SK-N-SH (cell line): ENCODE measurements around the gene TFPI2. TPM values are rescaled to one million over a fixed set of nuclear protein-coding genes. Genes with fewer than 3 reads are reported as not detected.

Experiments
- CTCF ChIA-PET: fragments of 300-600, 350-600 bp; formaldehyde crosslinking; extraction: SDS; loops from one replicate; lab custom pipeline; 2021; lab: Yijun Ruan, JAX
- POLR2A ChIA-PET: fragments of 350-600 bp; sonication (Branson Sonifier 250); formaldehyde crosslinking; extraction: SDS; loops from one replicate; lab custom pipeline; 2020; ENCODE audit warnings: antibody characterized with exemption, inconsistent platforms; lab: Yijun Ruan, JAX
- DNase-seq: peaks from one replicate; pipeline ENCODE4 v3.0.0; 2012
- H2AFZ ChIP-seq: fragments of 200-600 bp; sonication (generic); 2 replicates; pipeline ENCODE4 v1.8.1; 2016; ENCODE audit warnings: antibody characterized with exemption, mild to moderate bottlenecking, low read depth
- H3F3A ChIP-seq: fragments of 200-600 bp; sonication (generic); replicated peaks from 2 replicates; pipeline ENCODE3; 2016; ENCODE audit warnings: antibody characterized with exemption, mild to moderate bottlenecking; ENCODE audit not compliant: insufficient read depth
- H3K27ac ChIP-seq, 2 experiments: fragments of 200-500 bp in 1 of 2; fragments of 200-600 bp in 1 of 2; sonication (Bioruptor generic) in 1 of 2; sonication (generic), shearing (Covaris generic) in 1 of 2; 2 replicates each; pipeline versions ENCODE4 v1.5.1 to v1.6.1; 2014 to 2016; ENCODE audit warnings: low read depth in 2 of 2, inconsistent platforms in 1 of 2, low read length in 1 of 2, mild to moderate bottlenecking in 1 of 2, mixed read lengths in 1 of 2
- H3K27me3 ChIP-seq: fragments of 200-600 bp; sonication (generic), shearing (Covaris generic); 2 replicates; pipeline ENCODE4 v1.6.1; 2016; ENCODE audit warnings: mixed run types; ENCODE audit not compliant: insufficient read depth
- H3K36me3 ChIP-seq, 2 experiments: fragments of 200-500 bp in 1 of 2; fragments of 200-600 bp in 1 of 2; sonication (Bioruptor generic) in 1 of 2; sonication (generic) in 1 of 2; replicated peaks in 1 of 2; 2 replicates each; pipeline versions ENCODE3 to v1.5.1; 2014 to 2016; ENCODE audit warnings: low read length in 1 of 2, mild to moderate bottlenecking in 1 of 2; ENCODE audit not compliant: insufficient read depth in 2 of 2, control insufficient read depth in 1 of 2
- H3K4me1 ChIP-seq, 2 experiments: fragments of 200-500 bp in 1 of 2; fragments of 200-600 bp in 1 of 2; sonication (Bioruptor generic) in 1 of 2; sonication (generic), shearing (Covaris generic) in 1 of 2; 2 replicates each; pipeline versions ENCODE4 v1.5.1 to v1.6.1; 2014 to 2016; ENCODE audit warnings: low read depth in 1 of 2, low read length in 1 of 2, mixed run types in 1 of 2; ENCODE audit not compliant: insufficient read depth in 2 of 2, control insufficient read depth in 1 of 2
- H3K4me2 ChIP-seq: fragments of 200-600 bp; sonication (generic), shearing (Covaris generic); 2 replicates; pipeline ENCODE4 v1.6.1; 2017; ENCODE audit warnings: mixed run types
- H3K4me3 ChIP-seq, 2 experiments: fragments of 200-500 bp in 1 of 2; fragments of 200-600 bp in 1 of 2; sonication (Bioruptor generic) in 1 of 2; sonication (generic), shearing (Covaris generic) in 1 of 2; 2 replicates each; pipeline versions ENCODE4 v1.5.1 to v1.8.1; 2014 to 2016; ENCODE audit warnings: low read depth in 2 of 2, inconsistent platforms in 1 of 2, low read length in 1 of 2, mild to moderate bottlenecking in 1 of 2, mixed read lengths in 1 of 2, moderate library complexity in 1 of 2
- H3K79me2 ChIP-seq: fragments of 200-600 bp; sonication (generic); 2 replicates; pipeline ENCODE4 v1.8.1; 2017; ENCODE audit warnings: mild to moderate bottlenecking; ENCODE audit not compliant: insufficient read depth
- H3K9ac ChIP-seq: fragments of 200-600 bp; sonication (generic); 2 replicates; pipeline ENCODE4 v1.6.1; 2017; ENCODE audit warnings: mixed run types
- H3K9me2 ChIP-seq: fragments of 200-600 bp; sonication (generic); 2 replicates; pipeline ENCODE4 v1.6.1; 2017; ENCODE audit warnings: mixed run types
- H3K9me3 ChIP-seq: fragments of 200-600 bp; sonication (generic); 2 replicates; pipeline ENCODE4 v1.6.1; 2017; ENCODE audit warnings: mixed run types, mild to moderate bottlenecking, moderate library complexity
- H4K20me1 ChIP-seq: fragments of 200-600 bp; sonication (generic); 2 replicates; pipeline ENCODE4 v1.6.1; 2017; ENCODE audit warnings: mild to moderate bottlenecking, mixed run types; ENCODE audit not compliant: insufficient read depth
- ELF1 ChIP-seq: IDR thresholded peaks from 2 replicates; pipeline ENCODE4 v1.4.0; 2012
- EZH2phosphoT487 ChIP-seq: fragments of 200-600 bp; sonication (generic); IDR thresholded peaks from 2 replicates; pipeline ENCODE4 v1.6.1; 2017; ENCODE audit warnings: low read depth, mixed run types, mild to moderate bottlenecking, antibody characterized with exemption, moderate library complexity, borderline replicate concordance
- FOSL2 ChIP-seq: IDR thresholded peaks from 2 replicates; pipeline ENCODE4 v1.4.0; 2012; ENCODE audit warnings: low read depth, mild to moderate bottlenecking, moderate library complexity, borderline replicate concordance
- FOXM1 ChIP-seq: IDR thresholded peaks from 2 replicates; pipeline ENCODE4 v1.4.0; 2012; ENCODE audit warnings: low read depth, mild to moderate bottlenecking
- GABPA ChIP-seq: IDR thresholded peaks from 2 replicates; pipeline ENCODE4 v1.4.0; 2012; ENCODE audit warnings: low read depth, mild to moderate bottlenecking
- GATA2 ChIP-seq: sonication (generic); formaldehyde crosslinking; IDR thresholded peaks from 2 replicates; pipeline ENCODE4 v1.5.0; 2020; ENCODE audit warnings: mild to moderate bottlenecking, missing genetic modification reagents
- MEF2A ChIP-seq: IDR thresholded peaks from 2 replicates; pipeline ENCODE4 v1.4.0; 2012; ENCODE audit warnings: low read depth, borderline replicate concordance
- NRF1 ChIP-seq: IDR thresholded peaks from 2 replicates; pipeline ENCODE4 v1.6.1; 2012; ENCODE audit warnings: low read depth, mild to moderate bottlenecking, low read length
- PBX3 ChIP-seq: IDR thresholded peaks from 2 replicates; pipeline ENCODE4; 2012
- POLR2AphosphoS5 ChIP-seq: IDR thresholded peaks from 2 replicates; pipeline ENCODE4 v1.6.1; 2012; ENCODE audit warnings: low read depth, low read length
- RAD21 ChIP-seq: IDR thresholded peaks from 2 replicates; pipeline ENCODE4 v1.6.1; 2012; ENCODE audit warnings: mild to moderate bottlenecking, low read length
- RFX5 ChIP-seq: IDR thresholded peaks from 2 replicates; pipeline ENCODE4 v1.6.1; 2012; ENCODE audit warnings: mild to moderate bottlenecking, improper control_type of control experiment, low read length
- TAF1 ChIP-seq: IDR thresholded peaks from 2 replicates; pipeline ENCODE4 v1.6.1; 2012; ENCODE audit warnings: low read depth, mild to moderate bottlenecking, low read length, moderate library complexity, borderline replicate concordance
- YY1 ChIP-seq: IDR thresholded peaks from 2 replicates; pipeline ENCODE4 v1.4.0; 2012; ENCODE audit warnings: low read depth, mild to moderate bottlenecking
- WGBS: methylation state at CpG from one replicate; pipeline ENCODE4 v1.1.6; 2017; ENCODE audit warnings: low lambda C conversion rate; 5-methylcytosine and 5-hydroxymethylcytosine counted together
- polyA plus RNA-seq, 3 experiments: library from polyadenylated mRNA; depleted of rRNA; stranded (reverse); fragments of >200 nt; gene quantifications; 2 replicates each; pipeline ENCODE4 v1.2.3, GENCODE V29; 2012
- TF ChIP-seq, protein P1 (sequence below): fragments of 150-350 bp; IDR thresholded peaks from 2 replicates; pipeline ENCODE4 v1.6.1; 2017; ENCODE audit warnings: antibody characterized with exemption, low read length, low read depth, borderline replicate concordance
- TF ChIP-seq, protein P2 (sequence below): IDR thresholded peaks from 2 replicates; pipeline ENCODE4 v1.4.0; 2012; ENCODE audit warnings: low read depth, borderline replicate concordance
- TF ChIP-seq, protein P3 (sequence below): IDR thresholded peaks from 2 replicates; pipeline ENCODE4 v1.6.1; 2012; ENCODE audit warnings: mild to moderate bottlenecking, low read depth, low read length, moderate library complexity
- TF ChIP-seq, protein P4 (sequence below): IDR thresholded peaks from 2 replicates; pipeline ENCODE4 v1.4.0; 2012; ENCODE audit warnings: low read depth

Gene TFPI2
- polyA plus RNA-seq, 1 of the 3 experiments (the other 2 are of a cell fraction) = 17.7 TPM

DNA sequence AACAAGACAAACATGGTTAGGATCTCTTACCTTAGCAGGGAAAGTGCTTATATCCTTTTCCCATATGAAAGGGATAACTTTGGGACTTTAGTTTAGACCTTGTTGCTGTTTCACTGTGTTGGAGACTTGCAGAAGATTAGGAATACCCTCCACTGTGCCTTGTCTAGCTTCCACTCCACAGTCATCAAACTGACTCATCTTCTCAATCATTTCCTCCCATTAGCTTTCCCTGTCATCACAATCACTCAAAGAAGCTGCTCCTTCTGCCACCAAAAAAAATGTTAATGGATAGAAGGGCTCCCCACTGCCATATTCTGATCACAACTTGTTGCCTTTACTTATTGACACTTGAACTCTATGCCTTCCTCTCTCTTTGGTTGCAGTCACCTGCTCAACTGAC, 47.7 kb upstream of the TFPI2 start:
- ChIA-PET POLR2A (no interaction called here), CTCF (no interaction called here)
- no peaks in the 10 kb centered on the region for H3K9me3 ChIP-seq
- DNase-seq = no peak
- H3K4me1 ChIP-seq = peaks cover 0 to 3% of the 10 kb centered on the region in 2 experiments; a peak in 2 of 4 replicates
- H3K27ac ChIP-seq = no peak overlapping the region
- no peaks in the 10 kb centered on the region for H3F3A ChIP-seq
- H2AFZ ChIP-seq = no peak overlapping the region
- no peak overlapping the region for H3K9ac ChIP-seq
- no peak overlapping the region for H3K4me2 ChIP-seq
- no peaks in the 10 kb centered on the region for H3K9me2 ChIP-seq
- H4K20me1 ChIP-seq = no peaks in the 10 kb centered on the region
- H3K27me3 ChIP-seq = no peaks in the 10 kb centered on the region
- H3K79me2 ChIP-seq = no peaks in the 10 kb centered on the region
- H3K36me3 ChIP-seq = no peaks in the 10 kb centered on the region
- H3K4me3 ChIP-seq = no peak overlapping the region
- no peak for TF ChIP-seq MEF2A
- peak; percentile 66 for TF ChIP-seq PBX3

DNA sequence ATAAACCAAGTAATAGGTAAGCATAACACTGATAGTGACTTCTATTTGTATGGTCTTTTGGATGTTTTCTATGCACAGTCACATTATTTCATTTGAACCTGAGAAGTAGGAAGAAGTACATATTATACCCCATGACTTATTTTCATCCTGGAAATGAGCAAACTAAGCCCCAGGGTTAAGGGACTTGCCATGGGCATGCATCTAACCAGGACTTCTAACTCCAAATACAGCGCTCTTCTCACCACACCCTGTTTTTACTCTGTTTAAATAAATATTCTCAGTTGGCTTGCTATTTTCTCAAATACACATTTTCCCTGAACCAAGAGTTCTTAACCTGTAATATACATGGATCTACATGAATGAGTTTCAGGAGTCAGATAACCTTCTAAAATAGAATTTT, 47.3 kb upstream of the TFPI2 start:
- TF ChIP-seq POLR2AphosphoS5 (no peak), YY1 (no peak), TAF1 (no peak), FOXM1 (no peak), RFX5 (no peak), GABPA (no peak), PBX3 (no peak), NRF1 (no peak), GATA2 (CRISPR knock-in tag) (no peak), MEF2A (no peak), ELF1 (no peak), FOSL2 (no peak), RAD21 (no peak), EZH2phosphoT487 (no peak)
- TF ChIP-seq, protein P1, sequence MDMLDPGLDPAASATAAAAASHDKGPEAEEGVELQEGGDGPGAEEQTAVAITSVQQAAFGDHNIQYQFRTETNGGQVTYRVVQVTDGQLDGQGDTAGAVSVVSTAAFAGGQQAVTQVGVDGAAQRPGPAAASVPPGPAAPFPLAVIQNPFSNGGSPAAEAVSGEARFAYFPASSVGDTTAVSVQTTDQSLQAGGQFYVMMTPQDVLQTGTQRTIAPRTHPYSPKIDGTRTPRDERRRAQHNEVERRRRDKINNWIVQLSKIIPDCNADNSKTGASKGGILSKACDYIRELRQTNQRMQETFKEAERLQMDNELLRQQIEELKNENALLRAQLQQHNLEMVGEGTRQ = no peak
- TF ChIP-seq, protein P2, sequence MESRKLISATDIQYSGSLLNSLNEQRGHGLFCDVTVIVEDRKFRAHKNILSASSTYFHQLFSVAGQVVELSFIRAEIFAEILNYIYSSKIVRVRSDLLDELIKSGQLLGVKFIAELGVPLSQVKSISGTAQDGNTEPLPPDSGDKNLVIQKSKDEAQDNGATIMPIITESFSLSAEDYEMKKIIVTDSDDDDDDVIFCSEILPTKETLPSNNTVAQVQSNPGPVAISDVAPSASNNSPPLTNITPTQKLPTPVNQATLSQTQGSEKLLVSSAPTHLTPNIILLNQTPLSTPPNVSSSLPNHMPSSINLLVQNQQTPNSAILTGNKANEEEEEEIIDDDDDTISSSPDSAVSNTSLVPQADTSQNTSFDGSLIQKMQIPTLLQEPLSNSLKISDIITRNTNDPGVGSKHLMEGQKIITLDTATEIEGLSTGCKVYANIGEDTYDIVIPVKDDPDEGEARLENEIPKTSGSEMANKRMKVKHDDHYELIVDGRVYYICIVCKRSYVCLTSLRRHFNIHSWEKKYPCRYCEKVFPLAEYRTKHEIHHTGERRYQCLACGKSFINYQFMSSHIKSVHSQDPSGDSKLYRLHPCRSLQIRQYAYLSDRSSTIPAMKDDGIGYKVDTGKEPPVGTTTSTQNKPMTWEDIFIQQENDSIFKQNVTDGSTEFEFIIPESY = no peak
- TF ChIP-seq, protein P3, sequence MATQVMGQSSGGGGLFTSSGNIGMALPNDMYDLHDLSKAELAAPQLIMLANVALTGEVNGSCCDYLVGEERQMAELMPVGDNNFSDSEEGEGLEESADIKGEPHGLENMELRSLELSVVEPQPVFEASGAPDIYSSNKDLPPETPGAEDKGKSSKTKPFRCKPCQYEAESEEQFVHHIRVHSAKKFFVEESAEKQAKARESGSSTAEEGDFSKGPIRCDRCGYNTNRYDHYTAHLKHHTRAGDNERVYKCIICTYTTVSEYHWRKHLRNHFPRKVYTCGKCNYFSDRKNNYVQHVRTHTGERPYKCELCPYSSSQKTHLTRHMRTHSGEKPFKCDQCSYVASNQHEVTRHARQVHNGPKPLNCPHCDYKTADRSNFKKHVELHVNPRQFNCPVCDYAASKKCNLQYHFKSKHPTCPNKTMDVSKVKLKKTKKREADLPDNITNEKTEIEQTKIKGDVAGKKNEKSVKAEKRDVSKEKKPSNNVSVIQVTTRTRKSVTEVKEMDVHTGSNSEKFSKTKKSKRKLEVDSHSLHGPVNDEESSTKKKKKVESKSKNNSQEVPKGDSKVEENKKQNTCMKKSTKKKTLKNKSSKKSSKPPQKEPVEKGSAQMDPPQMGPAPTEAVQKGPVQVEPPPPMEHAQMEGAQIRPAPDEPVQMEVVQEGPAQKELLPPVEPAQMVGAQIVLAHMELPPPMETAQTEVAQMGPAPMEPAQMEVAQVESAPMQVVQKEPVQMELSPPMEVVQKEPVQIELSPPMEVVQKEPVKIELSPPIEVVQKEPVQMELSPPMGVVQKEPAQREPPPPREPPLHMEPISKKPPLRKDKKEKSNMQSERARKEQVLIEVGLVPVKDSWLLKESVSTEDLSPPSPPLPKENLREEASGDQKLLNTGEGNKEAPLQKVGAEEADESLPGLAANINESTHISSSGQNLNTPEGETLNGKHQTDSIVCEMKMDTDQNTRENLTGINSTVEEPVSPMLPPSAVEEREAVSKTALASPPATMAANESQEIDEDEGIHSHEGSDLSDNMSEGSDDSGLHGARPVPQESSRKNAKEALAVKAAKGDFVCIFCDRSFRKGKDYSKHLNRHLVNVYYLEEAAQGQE = no peak
- TF ChIP-seq, protein P4, sequence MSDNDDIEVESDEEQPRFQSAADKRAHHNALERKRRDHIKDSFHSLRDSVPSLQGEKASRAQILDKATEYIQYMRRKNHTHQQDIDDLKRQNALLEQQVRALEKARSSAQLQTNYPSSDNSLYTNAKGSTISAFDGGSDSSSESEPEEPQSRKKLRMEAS = no peak
- no peaks in the 10 kb centered on the region for H3K9me2 ChIP-seq
- POLR2A ChIA-PET = no interaction called here
- H3K79me2 ChIP-seq = no peaks in the 10 kb centered on the region
- H3K4me3 ChIP-seq = no peak overlapping the region
- no peaks in the 10 kb centered on the region for H3K27me3 ChIP-seq
- H3K9me3 ChIP-seq = no peaks in the 10 kb centered on the region
- DNase-seq = no peak
- no peaks in the 10 kb centered on the region for H3K36me3 ChIP-seq
- H3K9ac ChIP-seq = no peak overlapping the region
- no peak overlapping the region for H2AFZ ChIP-seq
- CTCF ChIA-PET = no interaction called here
- H3F3A ChIP-seq = no peaks in the 10 kb centered on the region
- no peaks in the 10 kb centered on the region for H4K20me1 ChIP-seq
- H3K4me1 ChIP-seq = peaks cover 0 to 3% of the 10 kb centered on the region in 2 experiments; a peak in 2 of 4 replicates
- H3K27ac ChIP-seq = no peak overlapping the region
- 90% methylated on average over 1 of the region's 1 CpG for WGBS
- H3K4me2 ChIP-seq = no peak overlapping the region
